H1 (cell line): Measurements from ENCODE around the gene TMEM252. TPM values are rescaled to one million over a fixed set of nuclear protein-coding genes. Genes with fewer than 3 reads are reported as not detected.

Experiments
- CTCF ChIA-PET: fragments of 300-600 bp; sonication (Branson Sonifier 250); formaldehyde crosslinking; loops from one replicate; lab custom pipeline; 2021; ENCODE audit not compliant: partially characterized antibody; lab: Charles Lee
- POLR2A ChIA-PET: fragments of 300-600 bp; sonication (Branson Sonifier 250); formaldehyde crosslinking; loops from one replicate; lab custom pipeline; 2021; ENCODE audit warnings: inconsistent platforms; ENCODE audit not compliant: partially characterized antibody; lab: Charles Lee
- DNase-seq, 2 experiments: peaks; one replicate each; pipeline versions ENCODE4 v3.0.0 to v3.0.0-alpha.2; 2010 to 2022; ENCODE audit warnings: low spot score in 2 of 2, low read depth in 1 of 2, mixed read lengths in 1 of 2
- FAIRE-seq: peaks from 2 replicates; lab custom pipeline; 2011; peaks lifted over from hg19 to GRCh38; lab: Jason Lieb, UNC
- H2AFZ ChIP-seq: 2 replicates; pipeline ENCODE4 v1.8.1; 2012; ENCODE audit warnings: low read length, inconsistent platforms
- H2AK5ac ChIP-seq: 2 replicates; pipeline ENCODE4 v1.6.1; 2013; ENCODE audit warnings: low read depth, low read length
- H2BK120ac ChIP-seq: replicated peaks from 2 replicates; pipeline ENCODE3; 2013; ENCODE audit warnings: low read depth, low read length, inconsistent platforms
- H2BK12ac ChIP-seq: 2 replicates; pipeline ENCODE4 v1.6.1; 2013; ENCODE audit warnings: low read depth, low read length
- H2BK15ac ChIP-seq: 2 replicates; pipeline ENCODE4 v1.6.1; 2013; ENCODE audit warnings: low read length
- H2BK20ac ChIP-seq: 2 replicates; pipeline ENCODE4 v1.6.1; 2013; ENCODE audit warnings: low read length
- H2BK5ac ChIP-seq: 2 replicates; pipeline ENCODE4 v1.6.1; 2013; ENCODE audit warnings: low read depth, low read length
- H3K14ac ChIP-seq: 2 replicates; pipeline ENCODE4 v1.6.1; 2013; ENCODE audit warnings: inconsistent platforms; ENCODE audit not compliant: insufficient read length
- H3K18ac ChIP-seq: 2 replicates; pipeline ENCODE4 v1.6.1; 2013; ENCODE audit warnings: low read length; ENCODE audit errors: extremely low read depth
- H3K23ac ChIP-seq: 2 replicates; pipeline ENCODE4 v1.6.1; 2013; ENCODE audit warnings: inconsistent platforms; ENCODE audit not compliant: insufficient read length
- H3K23me2 ChIP-seq: 2 replicates; pipeline ENCODE4 v1.6.1; 2013; ENCODE audit warnings: low read depth, low read length
- H3K27ac ChIP-seq: 2 replicates; pipeline ENCODE4 v1.6.1; 2011; ENCODE audit warnings: low read depth, low read length, inconsistent platforms
- H3K27me3 ChIP-seq, 4 experiments: replicated peaks in 1 of 4; 1 replicate in 1 of 4; 2 replicates in 3 of 4; pipeline versions ENCODE4 v1.6.1 to v1.8.1; 2011 to 2013; ENCODE audit warnings: low read length in 3 of 4, mild to moderate bottlenecking in 3 of 4, inconsistent platforms in 2 of 4, mixed read lengths in 2 of 4, moderate library complexity in 1 of 4; ENCODE audit not compliant: control insufficient read depth in 3 of 4, insufficient read depth in 3 of 4; ENCODE audit errors: extremely low read depth in 1 of 4
- H3K36me3 ChIP-seq, 4 experiments: 2 replicates each; pipeline versions ENCODE4 v1.6.1 to v1.8.1; 2011 to 2013; ENCODE audit warnings: mild to moderate bottlenecking in 4 of 4, low read length in 3 of 4, moderate library complexity in 2 of 4, control low read depth in 1 of 4, inconsistent platforms in 1 of 4; ENCODE audit not compliant: insufficient read depth in 4 of 4, control insufficient read depth in 2 of 4
- H3K4ac ChIP-seq: replicated peaks from 2 replicates; pipeline ENCODE3; 2013; ENCODE audit warnings: low read length, low read depth, mixed read lengths, inconsistent platforms; ENCODE audit not compliant: insufficient read length
- H3K4me1 ChIP-seq, 4 experiments: replicated peaks in 1 of 4; 1 replicate in 1 of 4; 2 replicates in 3 of 4; pipeline versions ENCODE4 v1.6.1 to v1.8.1; 2011 to 2013; ENCODE audit warnings: low read length in 3 of 4, inconsistent platforms in 2 of 4, mixed read lengths in 1 of 4; ENCODE audit not compliant: insufficient read depth in 4 of 4, control insufficient read depth in 3 of 4
- H3K4me2 ChIP-seq, 2 experiments: 2 replicates each; pipeline versions ENCODE4 v1.6.1 to v1.8.1; 2011 to 2013; ENCODE audit warnings: low read depth in 2 of 2, low read length in 2 of 2, control low read depth in 1 of 2, inconsistent platforms in 1 of 2, mild to moderate bottlenecking in 1 of 2; ENCODE audit not compliant: insufficient read depth in 1 of 2
- H3K4me3 ChIP-seq, 4 experiments: fragments of 200-600, 300-600 bp in 1 of 4; sonication (generic), shearing (Covaris generic), sonication (Bioruptor Twin) in 1 of 4; 2 replicates each; pipeline versions ENCODE4 v1.5.1 to v1.8.1; 2011 to 2016; ENCODE audit warnings: low read length in 4 of 4, low read depth in 3 of 4, control low read depth in 2 of 4, inconsistent platforms in 2 of 4, mild to moderate bottlenecking in 2 of 4, mixed read lengths in 1 of 4, moderate library complexity in 1 of 4; ENCODE audit not compliant: insufficient read depth in 2 of 4; ENCODE audit errors: extremely low read depth in 1 of 4
- H3K56ac ChIP-seq: replicated peaks from 2 replicates; pipeline ENCODE3; 2013; ENCODE audit warnings: low read depth, mild to moderate bottlenecking, mixed read lengths, low read length, inconsistent platforms; ENCODE audit not compliant: insufficient read length
- H3K79me1 ChIP-seq: 2 replicates; pipeline ENCODE4 v1.6.1; 2013; ENCODE audit warnings: low read depth, low read length, control low read depth
- H3K79me2 ChIP-seq, 2 experiments: 2 replicates each; pipeline versions ENCODE4 v1.6.1 to v1.8.1; 2012 to 2013; ENCODE audit warnings: low read length in 2 of 2, mild to moderate bottlenecking in 2 of 2, inconsistent platforms in 1 of 2; ENCODE audit not compliant: insufficient read depth in 2 of 2, control insufficient read depth in 1 of 2
- H3K9ac ChIP-seq, 4 experiments: replicated peaks in 1 of 4; 1 replicate in 1 of 4; 2 replicates in 3 of 4; pipeline versions ENCODE4 v1.6.1 to v1.8.1; 2011 to 2013; ENCODE audit warnings: low read depth in 3 of 4, low read length in 3 of 4, control low read depth in 2 of 4, mild to moderate bottlenecking in 2 of 4, moderate library complexity in 2 of 4, inconsistent platforms in 1 of 4; ENCODE audit errors: extremely low read depth in 1 of 4
- H3K9me3 ChIP-seq, 2 experiments: 2 replicates each; pipeline versions ENCODE4 v1.6.1 to v1.8.1; 2012 to 2013; ENCODE audit warnings: mild to moderate bottlenecking in 2 of 2, moderate library complexity in 2 of 2, control low read depth in 1 of 2, inconsistent platforms in 1 of 2, low read depth in 1 of 2, low read length in 1 of 2, mixed read lengths in 1 of 2; ENCODE audit not compliant: insufficient read depth in 2 of 2
- H4K20me1 ChIP-seq, 2 experiments: replicated peaks in 1 of 2; 2 replicates each; pipeline versions ENCODE3 to v1.8.1; 2011 to 2013; ENCODE audit warnings: inconsistent platforms in 2 of 2, low read length in 2 of 2, mild to moderate bottlenecking in 1 of 2; ENCODE audit not compliant: insufficient read depth in 2 of 2, control insufficient read depth in 1 of 2
- H4K5ac ChIP-seq: 2 replicates; pipeline ENCODE4 v1.6.1; 2013; ENCODE audit warnings: low read length, low read depth, mixed read lengths, inconsistent platforms; ENCODE audit not compliant: insufficient read length
- H4K8ac ChIP-seq: 2 replicates; pipeline ENCODE4 v1.8.0; 2013; ENCODE audit warnings: mild to moderate bottlenecking, moderate library complexity, low read length, inconsistent platforms; ENCODE audit not compliant: insufficient read depth; ENCODE audit errors: extremely low read depth
- H4K91ac ChIP-seq: replicated peaks from 2 replicates; pipeline ENCODE3; 2013; ENCODE audit warnings: low read length, mixed read lengths, inconsistent platforms; ENCODE audit not compliant: insufficient read length
- ASH2L ChIP-seq: fragments of 200-600, 300-600 bp; sonication (generic); IDR thresholded peaks from one replicate; pipeline ENCODE4 v1.7.1; 2017; ENCODE audit warnings: low read length
- BCL11A ChIP-seq, 2 experiments: IDR thresholded peaks; one replicate each; pipeline ENCODE4 v1.6.1; 2011; ENCODE audit warnings: low read depth in 2 of 2, low read length in 2 of 2, mild to moderate bottlenecking in 2 of 2
- EZH2 ChIP-seq: fragments of 200-600 bp; sonication (generic); IDR thresholded peaks from 2 replicates; pipeline ENCODE4 v1.7.1; 2012; ENCODE audit warnings: low read depth, mild to moderate bottlenecking, moderate library complexity, low read length, inconsistent platforms; ENCODE audit not compliant: severe bottlenecking
- KDM5A ChIP-seq: fragments of 200-600 bp; IDR thresholded peaks from 2 replicates; pipeline ENCODE4 v1.7.1; 2012; ENCODE audit warnings: mild to moderate bottlenecking, low read length, inconsistent platforms, mixed read lengths
- MAFK ChIP-seq: IDR thresholded peaks from 2 replicates; pipeline ENCODE4 v1.6.1; 2012; ENCODE audit warnings: low read depth, mild to moderate bottlenecking, improper control_type of control experiment, low read length
- POLR2A ChIP-seq, 2 experiments: IDR thresholded peaks; 1 replicate in 1 of 2; 2 replicates in 1 of 2; pipeline ENCODE4 v1.6.1; 2011; ENCODE audit warnings: low read depth in 2 of 2, low read length in 2 of 2, mild to moderate bottlenecking in 2 of 2; ENCODE audit errors: control extremely low read depth in 1 of 2
- RAD21 ChIP-seq, 2 experiments: IDR thresholded peaks in 1 of 2; conservative IDR thresholded peaks in 1 of 2; 2 replicates each; pipeline ENCODE4 v1.6.1; 2011; ENCODE audit warnings: low read depth in 2 of 2, low read length in 2 of 2, improper control_type of control experiment in 1 of 2, inconsistent platforms in 1 of 2, mild to moderate bottlenecking in 1 of 2, moderate library complexity in 1 of 2
- SAP30 ChIP-seq: fragments of 300-600 bp; sonication (generic); IDR thresholded peaks from 2 replicates; pipeline ENCODE4 v1.7.1; 2012; ENCODE audit warnings: low read length, moderate library complexity, mild to moderate bottlenecking, inconsistent platforms; ENCODE audit not compliant: insufficient read depth, insufficient replicate concordance
- SIN3A ChIP-seq, 2 experiments: IDR thresholded peaks in 1 of 2; conservative IDR thresholded peaks in 1 of 2; 2 replicates each; pipeline ENCODE4 v1.6.1; 2011 to 2012; ENCODE audit warnings: low read length in 2 of 2, improper control_type of control experiment in 1 of 2, low read depth in 1 of 2, mild to moderate bottlenecking in 1 of 2
- SIX5 ChIP-seq: IDR thresholded peaks from 2 replicates; pipeline ENCODE4 v1.6.1; 2011; ENCODE audit warnings: mild to moderate bottlenecking, low read depth, low read length
- SP2 ChIP-seq: IDR thresholded peaks from 2 replicates; pipeline ENCODE4 v1.6.1; 2012; ENCODE audit warnings: mild to moderate bottlenecking, low read length, inconsistent platforms
- SUZ12 ChIP-seq: fragments of 200-600 bp; sonication (generic); IDR thresholded peaks from 2 replicates; pipeline ENCODE4 v1.6.1; 2012; ENCODE audit warnings: mild to moderate bottlenecking, inconsistent platforms, low read length, moderate library complexity, mixed read lengths
- WGBS, 2 experiments: shearing (Covaris generic) in 1 of 2; methylation state at CpG; one replicate each; pipeline versions ENCODE4 v1.1.6 to v1.1.7; 2013 to 2015; ENCODE audit warnings: low lambda C conversion rate in 2 of 2, mixed read lengths in 2 of 2, inconsistent platforms in 1 of 2, low coverage in 1 of 2, missing lambda C conversion rate in 1 of 2; ENCODE audit not compliant: insufficient replicate concordance in 2 of 2, insufficient coverage in 1 of 2, insufficient read length in 1 of 2; ENCODE audit errors: extremely low coverage in 1 of 2, missing lambda C conversion rate in 1 of 2; 5-methylcytosine and 5-hydroxymethylcytosine counted together
- polyA plus RNA-seq, 7 experiments: library from polyadenylated mRNA; depleted of rRNA in 3 of 7; stranded (reverse) in 5 of 7; unstranded in 2 of 7; fragments of >200 nt in 5 of 7; fragments of 200-250 nt in 2 of 7; gene quantifications; 1 replicate in 5 of 7; 2 replicates in 1 of 7; 4 replicates in 1 of 7; pipeline versions ENCODE4 v1.2.1 to v1.2.3, GENCODE V29; 2011 to 2013; ENCODE audit warnings: missing spikeins in 2 of 7, mixed read lengths in 2 of 7
- total RNA-seq: library from RNA; stranded (reverse); fragmentation: NEBNext Ultra II Directional; extraction: Animal tissue kit (Norgen Biotek cat#: 25700); gene quantifications from 2 replicates; pipeline ENCODE4 v1.2.1, GENCODE V29; 2021
- TF ChIP-seq, protein P1 (sequence below): IDR thresholded peaks from 2 replicates; pipeline ENCODE4 v1.6.1; 2012; ENCODE audit warnings: inconsistent platforms

The TMEM252 gene
- total and polyA plus RNA-seq, 2 of the 8 experiments (the other 6 are each of a cell fraction or from before 2014, with no cell fraction given): not detected

DNA sequence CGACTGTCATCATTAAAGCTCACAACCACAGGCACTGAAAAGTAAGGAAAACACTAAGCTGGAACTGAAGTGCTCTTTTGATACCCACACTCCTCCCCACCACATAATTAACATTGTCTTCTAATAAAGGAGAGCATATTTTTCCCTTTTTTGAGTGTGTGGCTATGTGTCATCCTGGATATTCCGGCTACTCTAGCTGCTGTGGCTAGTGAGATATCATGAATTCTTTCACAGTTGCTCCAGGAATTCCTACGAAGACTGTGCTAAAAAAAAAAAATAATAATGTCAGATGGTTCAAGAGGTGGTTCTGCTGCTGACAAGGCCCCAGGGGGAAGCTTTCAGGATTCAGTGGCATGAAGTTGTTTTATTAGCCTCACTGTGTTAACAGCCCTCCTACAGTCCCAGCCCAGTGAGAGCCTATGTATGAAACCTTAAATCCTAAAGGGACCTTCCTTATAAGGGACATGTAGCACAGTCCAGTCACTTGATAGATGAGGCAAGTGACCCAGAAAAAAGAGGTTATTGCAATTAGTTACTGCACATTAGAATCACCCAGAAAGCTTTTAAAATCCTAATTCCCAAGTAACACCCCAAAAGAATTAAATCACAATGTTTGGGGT is 46.6 kb downstream of the TMEM252 start:
- Histone ChIP-seq H3K4ac (no peak overlapping the region), H4K20me1 (no peaks in the 10 kb centered on the region), H3K9ac (no peak overlapping the region), H3K27me3 (peaks cover 0 to 8% (median 2%) of the 10 kb centered on the region in 4 experiments; a peak in 4 of 7 replicates), H3K36me3 (no peaks in the 10 kb centered on the region), H3K23me2 (no peaks in the 10 kb centered on the region), H4K8ac (no peak overlapping the region), H2BK15ac (no peak overlapping the region), H3K9me3 (no peaks in the 10 kb centered on the region), H3K27ac (no peak overlapping the region), H2AK5ac (no peak overlapping the region), H4K5ac (no peak overlapping the region), H3K4me2 (no peak overlapping the region), H3K4me1 (no peaks in the 10 kb centered on the region), H2AFZ (no peak overlapping the region), H3K56ac (no peak overlapping the region), H2BK12ac (no peak overlapping the region), H2BK120ac (no peak overlapping the region), H3K79me1 (no peaks in the 10 kb centered on the region), H3K4me3 (no peak overlapping the region), H3K18ac (no peak overlapping the region), H3K79me2 (no peaks in the 10 kb centered on the region), H3K14ac (no peak overlapping the region), H2BK5ac (no peak overlapping the region), H2BK20ac (no peak overlapping the region), H3K23ac (no peak overlapping the region), H4K91ac (no peak overlapping the region)
- POLR2A ChIA-PET: no interaction called here
- CTCF ChIA-PET: interaction anchor here (0.7 to 3.9 kb wide), 4 partner anchors 13 to 77 kb away, joined by 3 to 25 read pairs (median 5); no protein-coding TSS in a partner anchor
- 83% methylated on average over 3 of the region's 3 CpGs; no CpG with 5 or more reads in 1 of the 2 experiments for WGBS, 2 experiments
- FAIRE-seq (no peak), DNase-seq (no peak)
- TF ChIP-seq MAFK (no peak), BCL11A (IDR thresholded peaks at IDR 0.05; ENCODE audit: low read depth in 2 of 2, low read length in 2 of 2) (no peak), EZH2 (no peak), POLR2A (IDR thresholded peaks at IDR 0.05; ENCODE audit: control extremely low read depth in 1 of 2, low read depth in 2 of 2, low read length in 2 of 2) (no peak), ASH2L (no peak), SIX5 (no peak), SP2 (no peak), KDM5A (no peak), RAD21 (IDR thresholded peaks at IDR 0.05 in 1 of 2, conservative IDR thresholded peaks at IDR 0.05 in 1 of 2; ENCODE audit: low read depth in 2 of 2, low read length in 2 of 2) (no peak), SIN3A (conservative IDR thresholded peaks at IDR 0.05 in 1 of 2, IDR thresholded peaks at IDR 0.05 in 1 of 2; ENCODE audit: low read depth in 1 of 2, low read length in 2 of 2) (no peak), SAP30 (no peak), SUZ12 (no peak)
- TF ChIP-seq, protein P1, sequence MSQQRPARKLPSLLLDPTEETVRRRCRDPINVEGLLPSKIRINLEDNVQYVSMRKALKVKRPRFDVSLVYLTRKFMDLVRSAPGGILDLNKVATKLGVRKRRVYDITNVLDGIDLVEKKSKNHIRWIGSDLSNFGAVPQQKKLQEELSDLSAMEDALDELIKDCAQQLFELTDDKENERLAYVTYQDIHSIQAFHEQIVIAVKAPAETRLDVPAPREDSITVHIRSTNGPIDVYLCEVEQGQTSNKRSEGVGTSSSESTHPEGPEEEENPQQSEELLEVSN: no peak
